ENCODE measurements around the gene GPR135. TPM values are rescaled to one million over a fixed set of nuclear protein-coding genes. Genes with fewer than 3 reads are reported as not detected.
A peak's percentile ranks its signal among the peaks of the same experiment; 100 is the strongest.

The GPR135 gene
- total RNA-seq (2016; rRNA removed; fragmentation: Illumina TruSeq; extraction: Trizol) (0.62 and 1.3 TPM in 2 replicates), polyA plus RNA-seq (2011; rRNA removed) (0.46 and 0.52 TPM in 2 replicates), polyA minus RNA-seq (2011; rRNA and poly(A)+ RNA removed; ENCODE audit: low replicate concordance) (3.1 and 3.8 TPM in 2 replicates), Bru-seq, nascent RNA (percentile 65 among the genes with signal in this experiment), BruChase-seq, experiment 1, labeled RNA remaining after a 6-hour chase (percentile 66 among the genes with signal in this experiment), BruChase-seq, experiment 2, labeled RNA remaining after a 2-hour chase (percentile 84 among the genes with signal in this experiment)
- total RNA-seq (2016; cell fraction: cytosol; rRNA removed; fragmentation: Illumina TruSeq; extraction: Trizol; ENCODE audit: low read depth): 0.40 and 0.44 TPM in 2 replicates
- 0.37 and 1.1 TPM in 2 replicates for total RNA-seq (2016; cell fraction: insoluble cytoplasmic fraction; rRNA removed; fragmentation: Illumina TruSeq; extraction: Trizol)
- total RNA-seq (2016; cell fraction: membrane; rRNA removed; fragmentation: Illumina TruSeq; extraction: Trizol): 0.52 and 0.83 TPM in 2 replicates
- 5.7 and 7.1 TPM in 2 replicates for total RNA-seq (2016; cell fraction: nucleus; rRNA removed; fragmentation: Illumina TruSeq; extraction: Trizol)
- polyA plus RNA-seq (2011; cell fraction: cytosol; rRNA removed): 0.09 and 0.12 TPM in 2 replicates
- polyA plus RNA-seq (2011; cell fraction: nucleus; rRNA removed): 3.0 and 4.5 TPM in 2 replicates
- polyA plus RNA-seq (2012): 0.48 and 0.49 TPM in 2 replicates
- 0.06 and 0.12 TPM in 2 replicates for polyA plus RNA-seq (2016; cell fraction: cytosol; fragmentation: Illumina TruSeq; extraction: Trizol; ENCODE audit: low read depth)
- polyA plus RNA-seq (2016; cell fraction: insoluble cytoplasmic fraction; fragmentation: Illumina TruSeq; extraction: Trizol; ENCODE audit: low read depth): 0.34 and 0.44 TPM in 2 replicates
- 0.21 and 0.22 TPM in 2 replicates for polyA plus RNA-seq (2016; cell fraction: membrane; fragmentation: Illumina TruSeq; extraction: Trizol; ENCODE audit: low read depth)
- 3.9 and 4.1 TPM in 2 replicates for polyA plus RNA-seq (2016; cell fraction: nucleus; fragmentation: Illumina TruSeq; extraction: Trizol; ENCODE audit: insufficient read depth, low read depth)
- 0.10 and 0.35 TPM in 2 replicates for polyA minus RNA-seq (2011; cell fraction: cytosol; rRNA and poly(A)+ RNA removed)
- 11.8 and 14.3 TPM in 2 replicates for polyA minus RNA-seq (2011; cell fraction: nucleus; rRNA and poly(A)+ RNA removed)
- long read RNA-seq, experiment 1, full-length matches to known transcripts: 1 of 1 reads
- long read RNA-seq, experiment 1, partial matches to known transcripts: 0 of 1 reads
- long read RNA-seq, experiment 1, other reads (novel, unspliced or antisense): 0 of 1 reads
- long read RNA-seq, experiment 2, full-length matches to known transcripts: 1 of 2 reads
- long read RNA-seq, experiment 2, partial matches to known transcripts: 0 of 2 reads
- long read RNA-seq, experiment 2, other reads (novel, unspliced or antisense): 1 of 2 reads

- in situ Hi-C loops (cut with HindIII; ENCODE audit: extremely low pct_ligation_motif_present, low pct_unique_long_range_greater_than_20kb): no loop called here
- DNase-seq (ENCODE audit: low spot score): peak; percentile 24
- Histone ChIP-seq H3K4me3 (replicated peaks in 1 of 3; ENCODE audit: insufficient read depth in 1 of 3, low read depth in 2 of 3, low read length in 3 of 3) (peak within 1 kb of the TSS; percentile 53 to 77 (median 77)), H4K20me1 (ENCODE audit: insufficient read depth, low read length) (no peaks in the 10 kb centered on the region), H2AFZ (ENCODE audit: low read length) (no peak within 1 kb of the TSS), H3K27me3 (ENCODE audit: control insufficient read depth in 1 of 2, insufficient read depth in 2 of 2, low read length in 2 of 2) (no peaks in the 10 kb centered on the region), H3K4me2 (ENCODE audit: low read depth, low read length) (peak within 1 kb of the TSS; percentile 86), H3K9ac (ENCODE audit: insufficient read depth, low read depth, low read length) (peak within 1 kb of the TSS; percentile 71), H3K79me2 (ENCODE audit: insufficient read depth, low read length) (no peaks in the 10 kb centered on the region), H3K27ac (ENCODE audit: extremely low read length, insufficient read depth, low read length) (peak within 1 kb of the TSS; percentile 64), H3K9me3 (ENCODE audit: low read length) (no peaks in the 10 kb centered on the region), H3K4me1 (ENCODE audit: insufficient read depth, low read length) (peaks cover 22% of the 10 kb centered on the region), H3K36me3 (replicated peaks in 1 of 2; ENCODE audit: control insufficient read depth in 1 of 2, insufficient read depth in 2 of 2, low read length in 2 of 2) (peaks cover 0 to 10% of the 10 kb centered on the region in 2 experiments; a peak in 2 of 5 replicates)
- no TSS peak for BruUV-seq (replicated peaks)
- peak; percentile 74; the same call in 2 of the 3 replicates for ATAC-seq
- FAIRE-seq: no peak
- ChIA-PET POLR2A (interaction anchor here (1.4 to 2.0 kb wide), 2 partner anchors 11 to 19 kb away, joined by 3 to 18 read pairs; partner anchors contain the start of genes JKAMP and L3HYPDH), CTCF (ENCODE audit: low intra/inter-chr PET ratio, low total read pairs) (no interaction called here)
- intact Hi-C loops (cut with micrococcal nuclease; ENCODE audit: unreplicated experiment): loop anchor here (1.0 kb wide), 1 partner anchor 19 kb away; the partner anchor contains the start of genes JKAMP and L3HYPDH
- WGBS (ENCODE audit: low lambda C conversion rate): 65% methylated on average over 11 of the region's 40 CpGs
- no peak for TF ChIP-seq ZNF230 (CRISPR knock-in tag; IDR thresholded peaks at IDR 0.05)
- no peak for TF ChIP-seq ZNF678 (CRISPR knock-in tag; IDR thresholded peaks at IDR 0.05)
- no peak for TF ChIP-seq NPAS2 (CRISPR knock-in tag; IDR thresholded peaks at IDR 0.05; ENCODE audit: borderline replicate concordance)
- no peak for TF ChIP-seq JUN (CRISPR knock-in tag; IDR thresholded peaks at IDR 0.05)
- TF ChIP-seq CREM (IDR thresholded peaks at IDR 0.05): no peak
- no peak for TF ChIP-seq CREM (CRISPR knock-in tag; IDR thresholded peaks at IDR 0.05)
- no peak for TF ChIP-seq GRHL1 (CRISPR knock-in tag; conservative IDR thresholded peaks at IDR 0.05)
- TF ChIP-seq NCOA1 (CRISPR knock-in tag; IDR thresholded peaks at IDR 0.05): no peak
- peak; percentile 55 for TF ChIP-seq HNRNPLL (IDR thresholded peaks at IDR 0.05; ENCODE audit: low read depth, low read length, poor library complexity, severe bottlenecking)
- TF ChIP-seq ZBTB10 (CRISPR knock-in tag; IDR thresholded peaks at IDR 0.05; ENCODE audit: borderline replicate concordance): no peak
- no peak for TF ChIP-seq ZNF331 (CRISPR knock-in tag; IDR thresholded peaks at IDR 0.05)
- no peak for TF ChIP-seq GTF3A (CRISPR knock-in tag; conservative IDR thresholded peaks at IDR 0.05)
- TF ChIP-seq GABPB1 (CRISPR knock-in tag; IDR thresholded peaks at IDR 0.05): peak; percentile 6; the same call in 1 of the 2 replicates
- TF ChIP-seq HNRNPK (IDR thresholded peaks at IDR 0.05; ENCODE audit: low read depth, low read length, poor library complexity, severe bottlenecking): no peak
Observed at GRCh38 chr14:59465316-59466135, at the start of gene GPR135. TSS of gene GPR135 (minus strand) at chr14:59465380. CDS start at chr14:59465226, 154 bp downstream.

All from HepG2 (cell line).